ENCODE data around the gene ZNF274.
"Not testable (repeated sequence)": the region's sequence is repeated elsewhere in the genome, so short reads cannot be mapped to it uniquely, and the experiment has no call there.

ZNF274 gene

DNA sequence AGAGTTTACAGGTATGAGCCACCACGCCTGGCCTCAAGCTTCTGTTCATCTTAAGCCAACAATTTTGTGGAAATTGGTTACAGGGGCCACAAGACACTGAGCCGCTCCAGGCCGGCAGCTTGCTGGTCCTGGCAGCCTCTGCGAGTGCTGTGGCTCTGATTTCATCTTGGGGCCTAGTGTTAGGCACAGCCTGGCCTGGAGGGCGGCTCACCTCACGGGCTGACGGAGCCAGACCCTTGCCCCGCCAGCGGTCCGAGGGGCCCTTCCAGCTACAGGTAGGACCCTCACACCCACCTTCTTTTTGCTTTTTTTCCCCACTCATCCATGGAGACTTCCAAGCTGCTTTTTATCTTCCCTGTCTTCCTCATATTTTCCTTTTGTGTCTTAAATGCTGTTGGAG, 54.5 kb downstream of the ZNF274 start:
- TF ChIP-seq, protein P1, sequence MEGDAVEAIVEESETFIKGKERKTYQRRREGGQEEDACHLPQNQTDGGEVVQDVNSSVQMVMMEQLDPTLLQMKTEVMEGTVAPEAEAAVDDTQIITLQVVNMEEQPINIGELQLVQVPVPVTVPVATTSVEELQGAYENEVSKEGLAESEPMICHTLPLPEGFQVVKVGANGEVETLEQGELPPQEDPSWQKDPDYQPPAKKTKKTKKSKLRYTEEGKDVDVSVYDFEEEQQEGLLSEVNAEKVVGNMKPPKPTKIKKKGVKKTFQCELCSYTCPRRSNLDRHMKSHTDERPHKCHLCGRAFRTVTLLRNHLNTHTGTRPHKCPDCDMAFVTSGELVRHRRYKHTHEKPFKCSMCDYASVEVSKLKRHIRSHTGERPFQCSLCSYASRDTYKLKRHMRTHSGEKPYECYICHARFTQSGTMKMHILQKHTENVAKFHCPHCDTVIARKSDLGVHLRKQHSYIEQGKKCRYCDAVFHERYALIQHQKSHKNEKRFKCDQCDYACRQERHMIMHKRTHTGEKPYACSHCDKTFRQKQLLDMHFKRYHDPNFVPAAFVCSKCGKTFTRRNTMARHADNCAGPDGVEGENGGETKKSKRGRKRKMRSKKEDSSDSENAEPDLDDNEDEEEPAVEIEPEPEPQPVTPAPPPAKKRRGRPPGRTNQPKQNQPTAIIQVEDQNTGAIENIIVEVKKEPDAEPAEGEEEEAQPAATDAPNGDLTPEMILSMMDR (IDR thresholded peaks at IDR 0.05; ENCODE audit: low read depth, low read length) = no peak
- TF ChIP-seq, protein P2, sequence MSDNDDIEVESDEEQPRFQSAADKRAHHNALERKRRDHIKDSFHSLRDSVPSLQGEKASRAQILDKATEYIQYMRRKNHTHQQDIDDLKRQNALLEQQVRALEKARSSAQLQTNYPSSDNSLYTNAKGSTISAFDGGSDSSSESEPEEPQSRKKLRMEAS (IDR thresholded peaks at IDR 0.05; ENCODE audit: low read depth, low read length) = no peak
- no peak for TF ChIP-seq MYC (IDR thresholded peaks at IDR 0.05; ENCODE audit: low read depth, low read length)
- H3K4me3 ChIP-seq (ENCODE audit: low read depth, low read length) = no peak overlapping the region

DNA sequence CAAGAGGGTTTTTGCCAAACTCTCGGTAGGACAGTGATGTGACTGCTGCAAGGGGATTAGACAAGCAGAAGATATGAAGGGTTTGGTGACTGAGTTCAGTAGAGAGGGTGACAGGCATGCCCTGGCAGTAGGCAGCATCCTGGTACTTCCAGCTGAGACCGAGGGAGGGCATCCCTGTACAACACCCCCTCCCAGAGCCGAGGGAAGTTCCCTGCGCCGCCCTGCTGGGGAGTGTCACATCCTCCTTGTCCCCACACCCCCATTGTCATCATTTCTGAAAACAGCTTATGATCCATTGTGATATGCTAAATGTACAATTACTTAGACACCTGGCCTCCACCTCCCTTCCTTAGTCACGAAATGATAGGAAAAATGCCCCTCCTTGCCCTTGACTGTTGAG, 60.5 kb downstream of the ZNF274 start:
- no peak overlapping the region for H3K4me3 ChIP-seq (ENCODE audit: low read depth, low read length)
- DNase-seq (ENCODE audit: low read depth) = no peak
- no peak for TF ChIP-seq POLR2A (IDR thresholded peaks at IDR 0.05; ENCODE audit: extremely low read depth, insufficient read length)
- TF ChIP-seq, protein P2 (IDR thresholded peaks at IDR 0.05; ENCODE audit: low read depth, low read length) = no peak
- TF ChIP-seq, protein P1 (IDR thresholded peaks at IDR 0.05; ENCODE audit: low read depth, low read length) = no peak

More for the DNA sequence above, 54.5 kb downstream of the ZNF274 start:
- DNase-seq (ENCODE audit: low read depth) = no peak

DNA sequence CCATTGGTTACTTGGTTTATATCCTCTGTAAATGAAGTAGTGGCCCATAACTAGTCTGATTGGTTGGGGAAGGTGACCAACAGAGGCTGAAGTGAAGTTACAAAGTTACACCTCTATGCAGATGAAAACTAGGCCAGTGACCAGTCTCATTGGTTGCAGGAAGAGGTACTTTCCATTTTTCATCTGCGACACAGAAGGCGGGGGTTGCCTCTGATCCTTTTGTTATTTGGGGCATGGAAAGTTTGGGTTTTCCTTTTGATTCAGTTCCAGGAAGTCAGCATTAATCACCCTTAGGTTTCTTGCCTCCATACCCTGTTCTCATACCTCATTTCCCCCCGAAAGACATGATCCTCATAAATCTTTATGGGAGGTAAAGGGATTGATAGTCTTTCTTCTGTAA, 66.0 kb downstream of the ZNF274 start:
- TF ChIP-seq, protein P1 (IDR thresholded peaks at IDR 0.05; ENCODE audit: low read depth, low read length) = no peak
- TF ChIP-seq, protein P2 (IDR thresholded peaks at IDR 0.05; ENCODE audit: low read depth, low read length) = no peak
- H3K4me3 ChIP-seq (ENCODE audit: low read depth, low read length) = no peak overlapping the region
- no peak for DNase-seq (ENCODE audit: low read depth)

DNA sequence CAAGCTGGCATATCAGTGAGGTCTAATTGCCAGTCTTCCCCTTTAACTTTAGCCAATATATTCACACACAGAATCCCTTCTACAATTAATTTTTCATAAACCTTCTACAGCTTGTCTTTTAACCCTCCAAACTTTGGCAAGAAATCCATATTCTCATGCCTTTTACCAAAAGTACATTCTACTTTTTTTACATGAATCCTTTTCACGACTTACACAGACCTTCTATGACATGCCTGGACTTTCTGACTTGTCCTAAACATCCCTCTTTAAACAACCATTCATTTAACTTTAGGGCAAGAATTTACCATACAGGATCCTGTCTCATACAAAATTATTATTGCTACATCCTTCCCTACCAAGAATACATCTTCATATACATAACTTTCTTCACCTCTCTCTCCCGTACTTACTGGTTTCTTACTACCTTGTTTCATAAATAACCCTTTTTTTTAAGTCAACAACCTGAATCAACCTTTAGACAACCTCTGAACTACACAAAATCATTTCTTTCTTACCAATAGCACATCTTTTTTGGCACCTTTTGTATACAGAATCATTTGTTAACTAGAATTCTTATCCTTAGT, 69.3 kb downstream of the ZNF274 start:
- DNase-seq (ENCODE audit: low read depth) = peak; percentile 18
- H3K4me3 ChIP-seq (ENCODE audit: low read depth, low read length) = no peak overlapping the region
- TF ChIP-seq, protein P2 (IDR thresholded peaks at IDR 0.05; ENCODE audit: low read depth, low read length) = no peak
- TF ChIP-seq, protein P1 (IDR thresholded peaks at IDR 0.05; ENCODE audit: low read depth, low read length) = no peak
- TF ChIP-seq MYC (IDR thresholded peaks at IDR 0.05; ENCODE audit: low read depth, low read length) (no peak), POLR2A (IDR thresholded peaks at IDR 0.05; ENCODE audit: extremely low read depth, insufficient read length) (no peak)

DNA sequence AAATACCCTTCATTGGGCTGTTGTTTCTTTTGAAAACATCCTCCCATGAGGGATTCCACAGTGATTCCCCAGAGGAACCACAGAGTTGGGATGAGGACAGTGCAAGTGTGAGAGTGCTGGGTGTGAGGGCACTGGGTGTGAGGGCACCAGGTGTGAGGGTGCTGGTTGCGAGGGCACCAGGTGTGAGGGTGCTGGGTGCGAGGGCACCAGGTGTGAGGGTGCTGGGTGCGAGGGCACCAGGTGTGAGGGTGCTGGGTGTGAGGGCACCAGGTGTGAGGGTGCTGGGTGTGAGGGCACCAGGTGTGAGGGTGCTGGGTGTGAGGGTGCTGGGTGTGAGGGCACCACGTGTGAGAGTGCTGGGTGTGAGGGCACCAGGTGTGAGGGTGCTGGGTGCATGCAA, 75.4 kb downstream of the ZNF274 start:
- not testable (repeated sequence) for H3K4me3 ChIP-seq (ENCODE audit: low read depth, low read length); DNase-seq (ENCODE audit: low read depth)

DNA sequence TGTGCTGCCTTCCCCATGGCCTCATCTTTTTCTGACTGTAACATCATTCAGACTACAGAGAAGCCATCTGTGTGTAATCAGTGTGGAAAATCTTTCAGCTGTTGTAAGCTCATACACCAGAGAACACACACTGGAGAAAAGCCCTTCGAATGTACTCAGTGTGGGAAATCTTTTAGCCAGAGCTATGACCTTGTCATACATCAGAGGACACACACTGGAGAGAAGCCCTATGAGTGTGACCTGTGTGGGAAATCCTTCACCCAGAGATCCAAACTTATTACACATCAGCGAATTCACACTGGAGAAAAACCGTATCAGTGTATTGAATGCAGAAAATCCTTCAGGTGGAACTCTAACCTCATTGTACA, 78.7 kb downstream of the ZNF274 start:
- DNase-seq (ENCODE audit: low read depth) = no peak
- no peak overlapping the region for H3K4me3 ChIP-seq (ENCODE audit: low read depth, low read length)
- no peak for TF ChIP-seq MYC (IDR thresholded peaks at IDR 0.05; ENCODE audit: low read depth, low read length)
- TF ChIP-seq, protein P2 (IDR thresholded peaks at IDR 0.05; ENCODE audit: low read depth, low read length) = no peak
- no peak for TF ChIP-seq POLR2A (IDR thresholded peaks at IDR 0.05; ENCODE audit: extremely low read depth, insufficient read length)
- TF ChIP-seq, protein P1 (IDR thresholded peaks at IDR 0.05; ENCODE audit: low read depth, low read length) = no peak
